Cardiac fibroblast (primary cell): ENCODE measurements around the gene KIAA0513.

Experiments used
- DNase-seq, 2 donors: peaks; one replicate each; pipeline versions ENCODE4 v3.0.0 to v3.0.0-alpha.2; 2010; ENCODE audit warnings: low read depth in 2 of 2
- H3K4me3 ChIP-seq, 2 donors: replicated peaks in 1 of 2; 1 replicate in 1 of 2; 2 replicates in 1 of 2; pipeline ENCODE4 v1.5.1; 2011; ENCODE audit warnings: low read depth in 2 of 2, low read length in 2 of 2, mild to moderate bottlenecking in 2 of 2, moderate library complexity in 1 of 2
- CTCF ChIP-seq: IDR thresholded peaks from one replicate; pipeline ENCODE4 v1.5.1; 2011; ENCODE audit warnings: low read depth, mild to moderate bottlenecking, low read length, inconsistent platforms

KIAA0513 gene

GRCh38 chr16:85003725-85004586 is 23.6 kb upstream of the KIAA0513 start:
- DNase-seq = no peak
- no peak for TF ChIP-seq CTCF
- H3K4me3 ChIP-seq = no peak overlapping the region

- no peak overlapping the region for H3K4me3 ChIP-seq
- peak; percentile 75 to 92 for DNase-seq
- TF ChIP-seq CTCF = no peak
Measured at GRCh38 chr16:85004587-85005205, 22.9 kb upstream of the KIAA0513 start.

GRCh38 chr16:85005285-85006069 is 22.1 kb upstream of the KIAA0513 start:
- no peak for TF ChIP-seq CTCF
- peak; percentile 43 to 59 for DNase-seq
- H3K4me3 ChIP-seq = no peak overlapping the region

- no peak for TF ChIP-seq CTCF
- DNase-seq = no peak
- H3K4me3 ChIP-seq = no peak overlapping the region
Measured at GRCh38 chr16:85006639-85007038, 21.0 kb upstream of the KIAA0513 start.

GRCh38 chr16:85007496-85008214 is 19.9 kb upstream of the KIAA0513 start:
- no peak for DNase-seq
- no peak overlapping the region for H3K4me3 ChIP-seq
- no peak for TF ChIP-seq CTCF

GRCh38 chr16:85008271-85008670 is 19.3 kb upstream of the KIAA0513 start:
- no peak overlapping the region for H3K4me3 ChIP-seq
- no peak for DNase-seq
- no peak for TF ChIP-seq CTCF
